HG03378 (cell line): ENCODE results near the gene ERCC1.
A peak's percentile ranks its signal among the peaks of the same experiment; 100 is the strongest.

Experiments
- ATAC-seq: cut with Tn5 transposase; IDR thresholded peaks from one replicate; pipeline ENCODE4 v1.9.1; 2021; ENCODE audit warnings: mild to moderate bottlenecking, moderate library complexity; ENCODE audit not compliant: unreplicated experiment

The ERCC1 gene

DNA sequence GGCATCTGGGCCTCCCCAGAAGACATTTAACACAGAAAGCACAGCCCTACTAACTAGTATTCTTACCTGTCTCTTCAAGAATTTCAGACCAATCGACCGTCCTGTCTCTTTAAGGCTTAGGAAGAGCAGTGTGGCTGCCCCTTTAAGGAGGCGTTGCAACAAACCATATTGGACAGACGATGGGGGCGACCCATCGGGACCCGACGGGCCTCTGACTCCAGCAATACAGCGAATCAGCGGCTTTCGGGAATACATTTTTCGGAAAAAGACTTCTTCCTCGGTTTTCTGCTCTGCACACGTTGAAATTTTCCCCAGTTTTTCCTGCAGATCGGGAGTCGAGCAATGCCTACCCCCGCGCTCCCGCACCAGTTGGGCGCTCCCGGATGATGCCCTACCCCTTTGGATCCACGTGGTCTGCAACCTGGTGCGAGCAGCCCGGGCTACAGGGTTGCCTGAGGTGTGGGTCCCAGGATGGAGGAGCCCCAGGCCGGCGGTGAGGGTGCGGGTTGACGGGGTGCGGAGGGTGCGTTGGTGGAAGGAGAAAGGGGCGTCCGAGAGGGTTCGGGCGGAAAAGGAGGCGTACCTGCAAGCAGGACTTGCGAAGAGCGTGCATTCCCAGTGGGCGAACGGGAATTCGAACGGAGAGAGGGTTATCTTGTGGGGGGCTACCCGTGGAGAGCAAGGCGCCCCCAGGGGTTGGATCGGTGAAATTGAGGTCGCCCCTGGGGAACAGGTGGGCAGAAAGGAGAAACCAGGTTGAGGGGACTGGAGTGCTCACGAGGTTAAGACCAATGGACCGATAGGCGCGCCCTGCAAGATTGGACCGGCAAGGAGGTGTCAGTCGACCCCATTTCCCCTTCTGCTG, 17.3 kb downstream of the ERCC1 start, which contains the start of gene POLR1G:
POLR1G (plus strand) TSS at position 419 of the 865 bp plus-strand sequence; CDS start at position 472, 53 bp downstream.
- ATAC-seq, result peak; percentile 62

DNA sequence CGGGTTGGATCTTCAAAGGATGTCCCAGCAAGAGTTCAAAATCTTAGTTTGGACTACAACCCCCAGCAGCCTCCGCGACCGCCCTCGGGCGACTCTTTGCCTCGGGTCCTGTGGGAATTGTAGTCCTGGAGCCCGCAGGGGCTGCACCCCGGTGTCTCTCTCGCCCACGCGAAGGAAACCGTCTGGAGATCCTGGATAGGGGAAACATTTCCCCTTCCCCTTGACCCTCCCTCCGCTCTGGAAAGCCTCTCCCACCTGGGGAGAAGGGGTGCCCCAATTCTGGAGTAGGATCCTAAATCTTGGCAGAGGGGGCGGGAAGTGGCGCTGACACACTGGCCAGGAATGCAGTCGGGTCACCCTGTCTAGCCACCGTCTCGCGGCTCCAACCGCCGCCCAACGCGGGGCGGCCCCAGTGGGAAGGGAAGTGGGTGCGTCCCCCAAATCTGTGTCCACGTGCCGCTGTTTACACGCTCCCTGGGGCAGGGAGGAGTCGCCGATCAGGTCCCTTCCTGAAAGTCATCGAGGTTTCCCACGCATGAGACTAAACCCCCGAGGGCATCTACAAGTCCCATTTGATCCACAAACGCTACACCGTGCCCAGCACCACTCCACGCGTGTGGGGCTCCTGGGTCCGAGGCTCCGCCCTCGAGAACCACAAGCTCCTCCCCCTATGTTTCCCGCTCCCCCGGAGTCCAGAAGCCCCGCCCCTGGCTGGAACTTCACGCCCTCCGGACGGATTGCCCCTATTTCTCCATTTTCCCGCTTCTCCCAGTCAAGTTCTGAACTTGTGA, 18.1 kb downstream of the ERCC1 start:
- ATAC-seq, result peak; percentile 39

DNA sequence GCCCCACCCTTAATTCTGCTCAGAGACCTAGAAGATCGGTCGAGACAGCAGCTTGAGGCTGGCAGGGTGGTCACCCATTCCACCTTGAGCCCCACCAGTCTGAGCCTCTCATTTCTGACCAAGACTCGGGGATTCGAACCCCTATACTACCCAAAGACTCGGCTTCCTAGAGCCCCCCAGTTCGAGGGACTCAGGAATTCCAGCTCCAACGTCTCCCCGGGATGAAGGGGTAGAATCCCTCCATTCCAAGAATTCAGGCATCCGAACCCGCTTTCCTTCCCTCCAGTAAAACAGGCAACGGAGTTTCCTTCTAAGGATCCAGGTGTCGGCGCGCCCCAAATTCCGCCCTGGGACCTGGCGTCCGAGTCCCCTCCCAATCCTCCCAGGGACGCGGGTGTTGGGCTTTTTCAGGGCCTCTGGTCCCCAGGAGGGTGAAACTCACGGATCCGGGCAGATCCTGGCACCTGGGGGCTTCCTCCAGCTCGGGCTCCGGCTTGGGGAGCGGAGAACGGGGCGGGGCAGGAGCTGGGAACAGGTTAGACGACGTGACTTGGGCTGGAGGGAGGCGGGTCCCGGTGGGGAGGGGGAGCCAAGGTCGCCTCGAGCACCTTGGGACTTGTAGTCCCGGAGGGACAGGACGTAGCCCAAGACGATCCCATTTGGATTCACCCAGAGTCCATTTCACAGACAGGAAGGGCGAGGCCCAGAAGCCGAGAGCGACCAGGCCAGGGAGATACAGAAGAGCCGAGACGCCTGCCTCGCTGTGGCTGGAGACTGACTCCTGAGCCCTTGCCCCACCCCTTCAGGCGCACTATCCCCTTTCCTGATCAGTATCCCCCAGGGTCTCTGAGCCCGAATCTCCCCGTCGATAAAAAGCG, 18.9 kb downstream of the ERCC1 start, which contains the start of gene PPP1R13L:
PPP1R13L (minus strand) TSS at position 513 of the 878 bp plus-strand sequence. CDS start 6,751 bp downstream, outside the sequence.
- peak; percentile 4 for ATAC-seq

DNA sequence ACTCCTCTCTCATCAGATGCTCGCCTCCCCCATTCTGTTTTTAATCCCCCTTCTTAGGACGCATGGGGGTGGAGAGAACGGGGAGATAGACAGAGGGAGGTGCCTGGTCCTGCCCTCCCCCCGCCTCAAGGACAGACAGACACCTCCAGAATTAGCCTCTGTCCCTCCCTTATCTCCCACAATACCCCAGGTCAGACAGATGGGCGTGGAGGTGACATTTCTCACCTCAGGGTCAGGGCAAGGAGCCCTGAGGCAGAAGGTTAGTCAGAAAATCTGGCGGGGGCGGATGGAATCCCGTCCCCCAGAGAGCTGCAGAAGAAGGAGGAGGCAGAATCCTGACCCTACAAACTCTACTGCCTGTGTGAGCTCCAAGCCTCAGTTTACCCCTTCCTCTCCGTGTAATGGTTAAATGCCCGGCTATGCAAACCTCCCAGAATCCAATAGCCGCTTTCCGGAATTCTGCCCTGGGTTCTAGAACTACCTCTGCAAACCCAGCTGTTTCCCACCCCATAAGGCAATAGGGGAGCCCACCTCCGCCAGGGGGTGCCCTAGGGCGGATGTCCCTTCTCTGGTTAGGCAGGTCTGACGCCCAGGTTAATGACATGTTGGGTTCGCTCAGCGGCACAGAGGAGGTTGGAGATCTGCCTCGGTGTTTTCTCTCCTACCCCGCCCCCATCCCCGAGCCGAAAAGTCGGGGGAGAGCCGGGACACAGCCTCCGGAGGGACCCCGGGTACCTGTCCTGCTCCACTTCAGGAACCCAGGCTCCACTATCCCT, 19.7 kb downstream of the ERCC1 start:
- ATAC-seq, result no peak

DNA sequence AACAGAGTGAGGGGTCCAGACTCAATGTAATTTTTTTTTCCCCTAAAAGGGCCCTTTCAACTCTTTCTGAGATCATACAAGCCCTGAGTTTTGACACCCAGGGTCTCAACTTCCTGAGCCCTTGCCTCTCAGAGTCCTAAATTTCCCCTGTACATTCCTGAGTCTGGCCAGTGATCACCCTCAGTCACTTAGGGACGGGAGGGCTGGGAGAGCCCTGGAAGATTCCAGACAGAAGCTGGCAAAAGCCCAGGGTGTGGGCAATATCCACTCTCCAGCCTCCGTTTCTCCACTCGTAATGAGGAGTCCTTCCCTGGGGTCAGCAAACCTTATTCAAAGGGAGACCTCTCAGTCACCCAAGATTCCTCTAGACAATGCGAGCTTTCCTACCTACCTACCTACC, 20.4 kb downstream of the ERCC1 start:
- no peak for ATAC-seq

DNA sequence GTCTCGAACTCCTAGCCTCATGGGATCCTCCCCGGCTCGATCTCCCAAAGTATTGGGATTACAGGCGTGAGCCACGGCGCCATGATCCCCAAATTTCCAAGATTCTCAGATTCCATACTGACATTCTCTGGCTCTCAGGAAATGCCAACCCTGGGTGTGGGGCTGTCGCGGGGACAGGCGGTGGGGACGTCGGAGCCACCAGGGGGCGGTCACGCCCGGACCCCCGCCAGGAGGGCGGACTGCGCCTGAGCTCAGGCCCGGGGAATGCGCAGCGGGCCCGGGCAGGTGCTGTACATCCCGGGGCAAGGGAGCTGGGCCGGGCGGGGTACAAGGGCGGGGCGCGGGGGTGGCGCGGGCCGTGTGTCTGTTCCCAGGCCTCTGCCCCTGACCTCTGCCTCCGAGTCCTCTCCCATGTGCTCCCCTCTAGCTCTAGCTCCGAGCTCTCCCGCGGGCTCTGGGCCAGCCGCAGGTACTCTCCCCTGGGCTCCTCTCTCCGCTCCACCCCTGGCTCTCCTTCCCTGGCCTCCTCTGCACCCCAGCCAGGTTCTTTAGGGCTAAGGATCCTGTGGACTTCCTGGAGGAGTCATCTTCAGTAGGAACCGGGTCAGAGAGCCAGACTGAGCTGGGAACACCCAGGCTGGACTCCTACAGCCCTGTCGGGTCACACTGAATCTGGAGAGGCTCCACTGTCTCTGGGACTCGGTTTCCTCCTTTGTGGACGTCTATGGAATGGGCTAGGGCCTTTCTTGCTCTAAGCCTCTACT, 21.2 kb downstream of the ERCC1 start:
- ATAC-seq, result no peak

DNA sequence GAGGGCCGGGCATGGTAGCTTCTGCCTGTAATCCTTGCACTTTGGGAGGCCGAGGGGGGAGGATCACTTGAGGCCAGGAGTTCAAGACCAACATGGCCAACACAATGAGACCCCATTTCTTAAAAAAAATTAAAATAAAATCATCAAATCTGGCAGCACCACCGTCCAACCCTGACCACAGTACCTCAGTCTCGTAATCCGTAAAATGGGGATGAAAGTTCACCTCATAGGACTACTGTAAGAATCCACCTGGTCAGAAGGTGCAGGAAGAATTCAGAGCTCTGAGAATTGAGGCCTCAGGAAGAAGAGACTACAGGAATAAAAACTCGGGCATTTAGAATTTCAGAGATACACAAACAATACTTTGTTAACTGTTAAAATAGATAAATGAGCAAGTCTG, 21.9 kb downstream of the ERCC1 start:
- ATAC-seq, result no peak

DNA sequence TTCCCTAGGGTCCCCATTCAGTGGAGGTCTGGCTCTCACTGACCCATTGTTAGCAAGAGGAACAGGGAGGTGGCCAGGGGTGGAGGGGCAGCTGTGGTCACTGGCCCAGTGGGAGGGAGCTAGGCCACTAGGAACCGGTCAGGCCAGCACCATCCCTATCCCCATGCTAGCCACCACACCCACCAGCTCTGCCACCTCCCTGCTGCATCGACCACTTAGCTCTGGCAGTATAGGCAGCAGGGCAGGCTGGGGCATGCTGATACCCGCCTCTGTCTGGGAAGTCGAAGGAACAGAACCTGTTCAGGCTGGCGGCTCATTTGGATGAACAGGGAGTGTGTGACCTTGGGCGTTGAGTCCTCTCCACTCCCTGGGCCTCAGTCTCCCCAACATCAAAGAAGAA, 23.5 kb downstream of the ERCC1 start:
- no peak for ATAC-seq

DNA sequence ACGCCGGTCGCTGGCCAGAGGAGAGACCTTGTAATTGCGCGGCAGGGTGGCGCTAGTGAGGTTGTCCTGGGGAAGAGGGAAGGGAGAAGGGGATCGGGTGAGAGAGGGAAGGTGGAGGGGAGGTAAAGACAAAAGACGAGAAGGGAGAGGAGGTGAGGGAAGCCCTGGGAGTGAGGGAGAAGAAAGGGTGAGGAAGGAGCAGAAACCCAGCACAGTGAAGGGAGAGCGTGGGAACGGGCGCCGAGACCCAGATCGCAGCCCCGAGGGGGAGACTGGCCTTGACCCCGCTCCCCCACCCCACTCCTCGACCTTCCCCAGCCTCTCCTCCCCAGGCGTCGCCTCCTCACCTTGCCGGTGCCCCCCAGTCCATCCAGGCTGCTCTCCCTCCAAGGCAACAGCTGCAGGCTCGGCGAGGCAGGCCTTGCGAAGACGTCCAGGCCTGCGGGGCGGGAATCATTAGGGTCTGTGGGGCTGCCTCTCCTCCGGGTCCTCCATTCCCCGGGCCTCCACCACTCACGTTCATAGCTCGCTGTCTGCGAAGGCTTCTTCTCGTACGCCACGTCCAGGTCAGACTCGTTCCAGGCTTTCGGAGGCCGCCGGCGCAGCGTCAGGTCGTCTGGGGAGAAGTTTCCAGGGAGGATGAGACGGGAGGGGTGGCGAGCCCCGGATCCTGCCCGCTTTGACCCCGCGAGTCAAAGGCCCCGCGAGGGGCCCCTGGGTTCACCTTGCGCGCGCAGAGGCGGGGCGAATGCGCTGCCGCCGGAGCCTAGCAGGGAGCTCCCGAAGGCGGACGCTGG, 27.7 kb downstream of the ERCC1 start:
- ATAC-seq, result no peak

DNA sequence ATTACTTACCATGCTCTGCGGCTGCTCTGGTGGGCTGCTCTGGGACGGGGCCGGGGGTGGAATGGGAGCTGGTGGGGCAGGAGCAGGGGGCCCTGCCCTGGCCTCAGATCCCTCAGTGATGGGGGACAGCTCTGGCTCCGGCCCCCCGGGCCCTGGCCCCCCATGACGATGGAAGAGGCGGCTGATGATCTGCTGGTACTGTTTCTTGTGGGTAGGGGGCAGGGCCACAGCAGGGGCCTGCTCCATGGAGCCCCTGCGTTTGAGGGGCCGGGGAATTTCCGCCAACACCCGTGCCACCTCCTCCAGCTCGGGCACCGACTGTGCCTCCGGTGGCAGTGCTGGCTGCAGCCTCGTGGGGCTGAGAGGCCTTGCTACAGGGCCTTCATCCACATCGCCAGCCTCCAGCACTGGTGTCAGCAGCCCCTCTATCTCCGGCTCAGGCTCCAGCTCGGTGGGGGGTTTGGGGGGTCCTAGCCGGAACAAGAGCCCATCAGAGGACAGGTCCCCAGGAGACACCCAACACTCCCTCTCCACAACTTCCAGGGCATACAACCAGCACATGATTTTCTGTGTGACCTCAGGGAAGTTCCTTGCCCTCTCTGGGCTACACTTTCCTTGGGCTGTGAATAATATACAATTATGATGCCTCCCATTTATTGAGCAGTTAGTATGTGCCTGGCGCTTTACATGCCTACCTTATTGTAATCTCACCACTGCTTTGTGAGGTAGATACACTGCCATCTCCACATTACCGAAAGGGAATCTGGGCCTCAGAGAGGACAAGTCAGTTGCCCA, 31.6 kb downstream of the ERCC1 start:
- ATAC-seq, result no peak

DNA sequence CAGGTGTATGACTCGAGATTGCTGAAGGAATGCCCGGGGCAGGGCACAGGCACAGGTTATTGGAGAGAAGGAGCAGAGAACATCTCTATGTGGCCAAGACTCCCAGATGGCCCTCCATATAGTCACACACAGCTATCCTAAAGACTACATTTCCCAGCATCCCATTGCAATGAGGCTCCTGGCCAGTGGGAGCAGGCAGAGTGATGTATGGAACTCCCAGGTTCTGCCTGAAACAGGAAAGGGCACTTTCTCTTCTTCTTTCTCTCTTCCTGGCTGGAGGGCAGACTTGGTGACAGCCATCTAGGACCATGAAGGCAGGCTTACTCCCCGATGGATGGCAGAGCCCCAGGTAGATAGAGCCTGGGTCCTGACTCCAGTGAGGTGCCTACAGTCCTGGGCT, 32.4 kb downstream of the ERCC1 start:
- ATAC-seq, result no peak

DNA sequence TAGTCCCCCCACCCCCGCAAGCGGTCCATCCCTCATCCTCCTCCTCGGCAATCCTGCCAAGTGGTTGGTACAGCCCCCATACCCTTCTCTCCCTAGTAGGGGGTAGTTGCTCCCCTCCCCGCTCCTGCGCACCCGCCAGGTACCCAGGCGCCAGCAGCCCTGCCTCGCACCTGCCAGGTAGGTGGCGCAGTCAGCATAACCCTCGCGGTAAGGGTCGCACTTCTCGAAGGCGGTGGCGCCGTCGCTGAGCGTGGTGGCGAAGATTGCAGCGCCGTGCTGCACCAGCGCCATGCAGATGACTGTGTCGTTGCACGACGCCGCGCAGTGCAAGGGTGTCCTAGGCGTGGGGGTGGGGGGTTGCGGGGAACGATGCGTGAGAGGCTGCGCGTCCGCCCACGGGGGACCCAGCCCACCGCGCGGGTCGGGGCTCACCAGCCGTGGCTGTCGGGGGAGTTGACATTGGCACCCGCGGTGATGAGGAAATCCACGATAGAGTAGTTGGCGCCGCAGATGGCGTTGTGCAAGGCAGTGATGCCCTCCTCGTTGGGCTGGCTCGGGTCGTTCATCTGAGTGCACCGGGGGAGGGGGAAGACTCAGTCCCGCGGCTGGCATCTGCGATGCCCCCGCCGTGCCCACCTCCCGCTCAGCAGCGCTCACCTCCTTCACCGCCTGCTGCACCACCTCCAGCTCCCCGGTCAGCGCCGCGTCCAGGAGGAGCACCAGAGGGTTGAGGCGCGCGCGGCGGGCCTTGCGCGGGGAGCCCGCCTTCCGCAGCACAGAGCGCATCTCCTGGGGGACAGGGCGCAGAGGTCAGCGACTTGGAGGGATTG, 38.1 kb downstream of the ERCC1 start:
- ATAC-seq, result no peak

DNA sequence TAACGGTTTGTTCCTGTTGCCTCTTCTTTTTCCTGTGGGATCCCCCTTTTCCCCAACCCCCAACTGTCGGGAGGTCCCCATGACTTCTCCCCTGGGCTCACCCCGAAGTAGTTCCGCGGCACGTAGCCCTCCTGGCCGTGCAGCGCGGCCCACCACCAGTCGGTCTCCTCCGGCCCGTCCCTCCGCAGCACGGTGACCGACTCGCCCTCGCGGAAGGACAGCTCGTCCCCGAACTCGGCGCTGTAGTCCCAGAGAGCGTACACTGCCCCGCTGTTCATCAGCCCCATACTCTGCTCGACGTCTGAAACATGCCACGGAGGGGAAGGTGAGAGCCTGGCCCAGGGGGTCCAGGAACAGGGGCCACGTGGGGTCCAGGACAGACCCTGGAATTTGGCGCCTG, 41.3 kb downstream of the ERCC1 start:
- no peak for ATAC-seq

DNA sequence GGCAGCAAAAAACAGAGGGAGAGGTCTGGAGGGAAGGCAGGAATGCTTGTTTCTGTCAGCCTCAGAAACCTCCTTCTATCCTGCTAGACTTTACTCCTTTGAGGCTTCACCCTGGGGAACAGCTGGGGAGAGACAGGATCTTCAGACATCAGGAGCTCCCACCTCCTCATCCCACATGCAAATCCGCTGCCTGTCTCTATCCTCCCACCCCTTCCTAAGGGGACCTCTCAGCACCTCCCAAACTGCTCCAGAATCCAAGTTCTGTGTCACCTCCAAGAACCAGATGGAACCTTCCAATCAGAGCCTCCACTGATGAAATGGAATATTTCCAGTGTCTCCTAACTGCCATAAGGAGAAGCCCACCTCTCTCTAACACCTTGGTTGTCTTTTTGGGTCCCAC, 43.6 kb downstream of the ERCC1 start:
- ATAC-seq, result no peak

DNA sequence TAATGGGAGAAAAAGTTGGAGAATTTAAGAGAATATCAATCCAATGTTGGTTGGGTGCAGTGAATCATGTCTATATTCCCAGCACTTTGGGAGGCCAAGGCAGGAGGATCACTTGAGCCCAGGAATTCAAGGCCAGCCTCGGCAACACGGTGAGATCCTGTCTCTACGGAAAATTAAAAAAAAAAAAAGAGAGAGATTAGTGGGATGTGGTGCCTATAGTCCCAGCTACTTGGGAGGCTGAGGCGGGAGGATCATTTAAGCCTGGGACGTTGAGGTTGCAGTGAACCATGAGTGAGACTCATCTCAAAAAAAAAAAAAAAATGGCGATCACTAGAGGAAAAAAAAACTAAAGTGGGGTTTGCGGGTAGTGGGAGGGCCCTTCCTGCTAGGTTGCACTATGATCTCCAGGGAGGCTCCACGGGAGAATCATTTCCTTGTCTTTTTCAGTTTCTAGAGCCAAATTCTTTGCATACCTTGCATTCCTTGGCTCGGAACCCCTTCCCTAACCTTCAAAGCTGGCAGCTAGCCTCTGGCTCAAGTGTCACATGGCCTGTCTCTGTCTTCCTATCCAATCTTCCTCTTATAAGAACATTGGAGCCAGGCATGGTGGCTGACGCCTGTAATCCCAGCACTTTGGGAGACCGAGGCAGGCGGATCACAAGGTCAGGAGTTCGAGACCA, 47.5 kb downstream of the ERCC1 start:
- no peak for ATAC-seq
